ENCODE data around the gene SOS1. TPM values are rescaled to one million over a fixed set of nuclear protein-coding genes. Genes with fewer than 3 reads are reported as not detected.

SOS1 gene
- total and polyA plus RNA-seq, 2 experiments from 2014 or later, result 15.3 to 31.6 TPM

GRCh38 chr2:39150890-39151497 is 30.1 kb upstream of the SOS1 start:
- no peak overlapping the region for H3K4me3 ChIP-seq
- TF ChIP-seq CTCF (IDR thresholded peaks at IDR 0.05; ENCODE audit: low read depth, low read length), result no peak
- no peak for DNase-seq (ENCODE audit: low read depth in 1 of 2, low spot score in 1 of 2)

GRCh38 chr2:39150102-39150562 is 29.3 kb upstream of the SOS1 start:
- Histone ChIP-seq H3K27ac (no peak overlapping the region), H3K9me3 (ENCODE audit: low read depth) (no peaks in the 10 kb centered on the region), H3K27me3 (no peaks in the 10 kb centered on the region), H3K4me3 (no peak overlapping the region), H3K36me3 (no peaks in the 10 kb centered on the region), H3K4me1 (ENCODE audit: low read depth) (no peaks in the 10 kb centered on the region)
- no peak for DNase-seq (ENCODE audit: low read depth in 1 of 2, low spot score in 1 of 2)
- no peak for TF ChIP-seq CTCF (IDR thresholded peaks at IDR 0.05; ENCODE audit: low read depth, low read length)

More at GRCh38 chr2:39150890-39151497, 30.1 kb upstream of the SOS1 start:
- Histone ChIP-seq H3K9me3 (ENCODE audit: low read depth) (no peaks in the 10 kb centered on the region), H3K27me3 (no peaks in the 10 kb centered on the region), H3K36me3 (no peaks in the 10 kb centered on the region), H3K27ac (no peak overlapping the region), H3K4me1 (ENCODE audit: low read depth) (no peaks in the 10 kb centered on the region)

DNA sequence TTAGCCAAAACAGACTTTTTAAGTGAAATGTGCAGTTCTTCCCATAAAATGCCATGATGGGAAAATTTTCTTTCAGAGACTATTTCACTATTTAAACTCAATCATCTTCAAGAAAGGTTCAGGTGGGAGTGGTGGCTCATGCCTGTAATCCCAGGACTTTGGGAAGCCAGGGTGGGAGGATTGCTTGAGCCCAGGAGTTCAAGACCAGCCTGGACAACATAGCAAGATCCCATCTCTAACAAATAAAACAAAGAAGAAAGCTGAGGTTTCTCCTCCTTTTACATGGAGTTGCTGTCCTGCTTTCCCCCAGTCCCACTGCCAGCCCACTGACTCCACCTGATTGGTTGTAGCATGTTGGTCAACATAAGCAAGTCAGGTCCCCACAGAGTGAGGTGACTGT is 25.8 kb upstream of the SOS1 start:
- no peak for DNase-seq (ENCODE audit: low read depth in 1 of 2, low spot score in 1 of 2)
- TF ChIP-seq CTCF (IDR thresholded peaks at IDR 0.05; ENCODE audit: low read depth, low read length), result no peak
- Histone ChIP-seq H3K9me3 (ENCODE audit: low read depth) (no peaks in the 10 kb centered on the region), H3K36me3 (no peaks in the 10 kb centered on the region), H3K4me1 (ENCODE audit: low read depth) (peaks cover 6% of the 10 kb centered on the region), H3K27ac (no peak overlapping the region), H3K4me3 (no peak overlapping the region), H3K27me3 (no peaks in the 10 kb centered on the region)

DNA sequence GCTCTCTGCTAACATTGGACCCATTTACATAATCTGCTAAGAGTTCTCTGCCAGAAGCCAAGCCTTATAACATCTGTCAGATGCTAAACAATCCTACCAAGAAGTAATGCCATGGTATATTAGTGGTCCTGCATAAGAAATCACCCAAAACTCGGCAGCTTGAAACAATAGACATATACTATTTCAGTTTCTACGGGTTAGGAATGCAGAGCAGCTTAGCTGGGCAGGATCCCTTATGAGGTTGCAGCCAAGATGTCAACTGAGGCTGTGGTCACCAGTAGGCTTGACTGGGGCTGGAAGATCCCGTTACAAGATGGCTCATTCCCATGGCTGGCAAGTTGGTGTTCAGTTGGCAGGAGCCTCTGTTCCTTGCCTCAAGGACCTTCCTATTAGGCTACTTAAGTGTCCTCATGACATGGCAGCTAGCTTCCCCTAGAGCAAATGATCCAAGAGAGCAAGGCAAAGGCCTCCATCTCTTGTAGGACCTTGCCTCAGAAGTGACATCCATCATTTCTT is 25.1 kb upstream of the SOS1 start:
- DNase-seq (ENCODE audit: low read depth in 1 of 2, low spot score in 1 of 2), result no peak
- H3K27ac ChIP-seq, result no peak overlapping the region
- no peak overlapping the region for H3K4me3 ChIP-seq
- no peak for TF ChIP-seq CTCF (IDR thresholded peaks at IDR 0.05; ENCODE audit: low read depth, low read length)
- no peaks in the 10 kb centered on the region for H3K27me3 ChIP-seq
- H3K9me3 ChIP-seq (ENCODE audit: low read depth), result no peaks in the 10 kb centered on the region
- H3K36me3 ChIP-seq, result no peaks in the 10 kb centered on the region
- H3K4me1 ChIP-seq (ENCODE audit: low read depth), result peaks cover 12% of the 10 kb centered on the region

DNA sequence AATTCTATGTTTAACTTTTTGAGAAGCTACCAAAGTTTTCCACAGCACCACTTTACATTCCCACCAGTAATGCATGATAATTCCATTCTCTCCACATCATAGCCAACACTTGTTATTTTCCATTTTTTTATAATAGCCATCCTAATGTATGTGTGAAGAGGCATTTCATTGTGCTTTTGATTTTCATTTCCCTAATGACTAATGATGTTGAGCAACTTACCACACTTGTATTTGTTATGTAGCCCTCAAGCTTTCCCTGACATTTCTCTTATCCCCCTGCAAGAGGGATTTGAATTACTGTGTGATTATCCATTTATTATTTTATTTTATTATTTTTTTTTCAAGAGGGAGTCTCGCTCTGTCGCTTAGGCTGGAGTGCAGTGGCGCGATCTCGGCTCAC is 23.6 kb upstream of the SOS1 start:
- Histone ChIP-seq H3K4me1 (ENCODE audit: low read depth) (peaks cover 22% of the 10 kb centered on the region), H3K4me3 (no peak overlapping the region), H3K36me3 (no peaks in the 10 kb centered on the region), H3K27me3 (no peaks in the 10 kb centered on the region), H3K27ac (no peak overlapping the region), H3K9me3 (ENCODE audit: low read depth) (no peaks in the 10 kb centered on the region)
- TF ChIP-seq CTCF (IDR thresholded peaks at IDR 0.05; ENCODE audit: low read depth, low read length), result no peak
- peak in 1 of 2 donors; percentile 27 for DNase-seq (ENCODE audit: low read depth in 1 of 2, low spot score in 1 of 2)

Measured in cardiac muscle cell (in vitro differentiated cells and primary cell).